Activated CD4-positive, alpha-beta T cell treated with anti-CD3 and anti-CD28 coated beads, Interleukin-2, amount 10 ng/mL, durations not matched to agents 24 days and 14 days (primary cell): ENCODE measurements around the gene CSF3. TPM values are rescaled to one million over a fixed set of nuclear protein-coding genes. Genes with fewer than 3 reads are reported as not detected.

Experiments
- DNase-seq: peaks from one replicate; pipeline ENCODE4 v3.0.0; 2022
- H3K27ac Mint-ChIP-seq: one replicate; pipeline ENCODE4 v1.8.0; 2022; ENCODE audit warnings: mild to moderate bottlenecking, mixed read lengths
- H3K27me3 Mint-ChIP-seq: one replicate; pipeline ENCODE4 v1.8.0; 2022; ENCODE audit warnings: mixed read lengths
- H3K36me3 Mint-ChIP-seq: one replicate; pipeline ENCODE4 v1.8.0; 2022; ENCODE audit warnings: low read depth, mild to moderate bottlenecking, mixed read lengths
- H3K4me1 Mint-ChIP-seq: one replicate; pipeline ENCODE4 v1.8.0; 2021; ENCODE audit warnings: mixed read lengths
- H3K4me3 Mint-ChIP-seq: one replicate; pipeline ENCODE4 v1.8.0; 2022; ENCODE audit warnings: mild to moderate bottlenecking, moderate library complexity, mixed read lengths
- H3K9me3 Mint-ChIP-seq: one replicate; pipeline ENCODE4 v1.8.0; 2021; ENCODE audit warnings: mixed read lengths
- intact Hi-C: fragments of 100-400 bp; cut with micrococcal nuclease; formaldehyde crosslinking; loops from one replicate; pipeline ENCODE4 v1.15.1; 2023
- total RNA-seq: library from RNA; stranded (reverse); gene quantifications from 2 replicates; pipeline ENCODE4 v1.2.3, GENCODE V29; 2022

CSF3 gene, protein sequence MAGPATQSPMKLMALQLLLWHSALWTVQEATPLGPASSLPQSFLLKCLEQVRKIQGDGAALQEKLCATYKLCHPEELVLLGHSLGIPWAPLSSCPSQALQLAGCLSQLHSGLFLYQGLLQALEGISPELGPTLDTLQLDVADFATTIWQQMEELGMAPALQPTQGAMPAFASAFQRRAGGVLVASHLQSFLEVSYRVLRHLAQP
- not detected in 2 replicates for total RNA-seq

DNA sequence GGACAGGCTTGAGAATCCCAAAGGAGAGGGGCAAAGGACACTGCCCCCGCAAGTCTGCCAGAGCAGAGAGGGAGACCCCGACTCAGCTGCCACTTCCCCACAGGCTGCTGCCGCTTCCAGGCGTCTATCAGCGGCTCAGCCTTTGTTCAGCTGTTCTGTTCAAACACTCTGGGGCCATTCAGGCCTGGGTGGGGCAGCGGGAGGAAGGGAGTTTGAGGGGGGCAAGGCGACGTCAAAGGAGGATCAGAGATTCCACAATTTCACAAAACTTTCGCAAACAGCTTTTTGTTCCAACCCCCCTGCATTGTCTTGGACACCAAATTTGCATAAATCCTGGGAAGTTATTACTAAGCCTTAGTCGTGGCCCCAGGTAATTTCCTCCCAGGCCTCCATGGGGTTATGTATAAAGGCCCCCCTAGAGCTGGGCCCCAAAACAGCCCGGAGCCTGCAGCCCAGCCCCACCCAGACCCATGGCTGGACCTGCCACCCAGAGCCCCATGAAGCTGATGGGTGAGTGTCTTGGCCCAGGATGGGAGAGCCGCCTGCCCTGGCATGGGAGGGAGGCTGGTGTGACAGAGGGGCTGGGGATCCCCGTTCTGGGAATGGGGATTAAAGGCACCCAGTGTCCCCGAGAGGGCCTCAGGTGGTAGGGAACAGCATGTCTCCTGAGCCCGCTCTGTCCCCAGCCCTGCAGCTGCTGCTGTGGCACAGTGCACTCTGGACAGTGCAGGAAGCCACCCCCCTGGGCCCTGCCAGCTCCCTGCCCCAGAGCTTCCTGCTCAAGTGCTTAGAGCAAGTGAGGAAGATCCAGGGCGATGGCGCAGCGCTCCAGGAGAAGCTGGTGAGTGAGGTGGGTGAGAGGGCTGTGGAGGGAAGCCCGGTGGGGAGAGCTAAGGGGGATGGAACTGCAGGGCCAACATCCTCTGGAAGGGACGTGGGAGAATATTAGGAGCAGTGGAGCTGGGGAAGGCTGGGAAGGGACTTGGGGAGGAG lies at the start of gene CSF3:
Gene CSF3 (plus strand): TSS at position 436 of the 993 bp plus-strand sequence. CDS start 35 bp downstream, at position 471.
- H3K4me1 Mint-ChIP-seq, result peaks cover 4% of the 10 kb centered on the region
- peaks cover 3% of the 10 kb centered on the region for H3K27me3 Mint-ChIP-seq
- peaks cover 9% of the 10 kb centered on the region for H3K36me3 Mint-ChIP-seq
- no peak within 1 kb of the TSS for H3K4me3 Mint-ChIP-seq
- no peak for DNase-seq
- H3K9me3 Mint-ChIP-seq, result no peaks in the 10 kb centered on the region
- intact Hi-C loops, result loop anchor here (10.0 kb wide), 1 partner anchor 180 kb away; no protein-coding TSS in a partner anchor
- H3K27ac Mint-ChIP-seq, result no peak within 1 kb of the TSS

DNA sequence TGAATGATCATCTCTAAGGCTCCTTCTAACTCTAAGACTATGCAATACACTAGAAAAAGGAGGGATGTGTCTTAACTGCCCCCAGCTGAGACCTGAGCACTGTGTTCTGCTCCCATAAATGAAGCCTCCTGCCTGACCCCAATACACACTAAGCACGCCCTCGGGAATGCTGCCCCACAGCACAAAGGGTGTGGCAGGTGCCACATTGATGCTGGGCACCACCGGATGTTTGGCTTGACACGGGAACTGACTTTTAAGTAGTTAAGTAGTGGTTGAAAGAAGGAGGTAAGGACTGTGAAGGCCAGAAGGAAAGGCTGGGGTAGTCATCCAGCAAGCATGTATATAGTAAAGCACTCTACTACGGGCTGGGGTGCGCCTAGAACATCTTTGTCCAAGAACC lies 48.5 kb upstream of the CSF3 start:
- intact Hi-C loops, result no loop called here
- H3K27ac Mint-ChIP-seq, result no peak overlapping the region
- peaks cover 11% of the 10 kb centered on the region for H3K27me3 Mint-ChIP-seq
- no peak for DNase-seq
- H3K4me1 Mint-ChIP-seq, result peaks cover 16% of the 10 kb centered on the region
- H3K4me3 Mint-ChIP-seq, result no peak overlapping the region
- H3K9me3 Mint-ChIP-seq, result no peaks in the 10 kb centered on the region
- H3K36me3 Mint-ChIP-seq, result no peaks in the 10 kb centered on the region

DNA sequence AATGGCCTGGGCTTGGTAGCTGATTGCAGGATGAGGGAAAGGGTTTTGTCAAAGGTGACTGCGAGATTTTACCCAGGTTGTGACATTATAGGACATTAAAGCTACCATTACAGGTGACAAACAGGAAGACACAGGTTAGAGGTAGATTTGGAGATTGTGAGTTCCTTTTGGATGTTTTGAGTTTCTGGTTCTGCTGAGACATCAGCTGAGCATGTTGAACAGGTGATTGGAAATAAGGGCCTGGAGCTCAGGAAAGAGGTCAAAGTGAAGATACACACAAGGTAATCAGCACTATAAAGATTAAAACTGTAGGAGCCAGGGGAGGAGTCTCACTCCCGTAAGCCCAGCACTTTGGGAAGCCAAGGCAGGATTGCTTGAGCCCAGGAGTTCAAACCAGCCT lies 46.5 kb upstream of the CSF3 start:
- no peaks in the 10 kb centered on the region for H3K36me3 Mint-ChIP-seq
- peaks cover 19% of the 10 kb centered on the region for H3K27me3 Mint-ChIP-seq
- H3K4me3 Mint-ChIP-seq, result no peak overlapping the region
- H3K9me3 Mint-ChIP-seq, result no peaks in the 10 kb centered on the region
- intact Hi-C loops, result no loop called here
- no peak for DNase-seq
- no peak overlapping the region for H3K27ac Mint-ChIP-seq
- peaks cover 4% of the 10 kb centered on the region for H3K4me1 Mint-ChIP-seq

DNA sequence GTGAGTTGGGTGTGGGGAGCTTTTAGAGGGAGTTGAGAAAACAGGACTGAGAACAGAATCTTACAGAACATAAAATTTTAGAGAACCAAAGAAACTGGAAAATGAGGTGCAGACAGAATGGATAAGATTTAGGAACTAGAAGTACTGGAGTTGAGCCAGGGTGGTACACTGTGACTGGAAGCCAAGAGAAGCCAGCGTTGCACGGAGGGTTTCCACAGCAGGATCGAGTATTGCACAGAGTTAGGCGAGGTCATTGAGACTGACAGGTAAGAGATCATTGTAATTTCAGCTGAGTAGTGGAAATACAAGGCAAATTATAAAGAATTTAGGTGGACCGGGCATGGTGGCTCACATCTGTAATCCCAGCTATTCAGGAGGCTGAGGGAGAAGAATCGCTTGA lies 45.9 kb upstream of the CSF3 start:
- Mint-ChIP-seq H3K36me3 (no peaks in the 10 kb centered on the region), H3K27ac (no peak overlapping the region), H3K4me3 (no peak overlapping the region), H3K27me3 (peaks cover 20% of the 10 kb centered on the region), H3K9me3 (no peaks in the 10 kb centered on the region), H3K4me1 (no peaks in the 10 kb centered on the region)
- DNase-seq, result no peak
- intact Hi-C loops, result no loop called here

DNA sequence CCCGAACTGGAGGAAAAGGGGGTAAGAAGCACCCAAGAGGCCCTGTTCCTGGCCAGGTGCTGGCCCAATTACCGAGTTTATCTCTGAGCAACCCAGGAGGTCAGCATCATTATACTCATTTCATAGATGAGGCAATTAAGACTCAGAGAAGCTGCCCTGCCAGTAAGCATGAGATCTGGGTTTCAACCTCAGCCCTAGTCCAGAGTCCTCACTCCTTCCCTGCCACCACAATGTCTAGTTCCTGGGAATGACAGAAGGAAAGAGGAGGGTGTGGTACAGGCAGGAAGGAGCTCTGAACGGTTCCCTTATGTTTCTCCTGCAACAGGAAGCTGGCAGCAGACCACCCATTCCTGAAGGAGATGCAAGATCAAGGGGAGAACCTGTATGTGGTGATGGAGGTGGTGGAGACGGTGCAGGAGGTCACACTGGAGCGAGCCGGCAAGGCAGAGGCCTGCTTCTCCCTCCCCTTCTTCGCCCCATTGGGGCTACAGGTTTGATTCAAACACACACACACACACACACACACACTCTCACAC lies 45.0 kb upstream of the CSF3 start:
- H3K27me3 Mint-ChIP-seq, result peaks cover 20% of the 10 kb centered on the region
- H3K4me1 Mint-ChIP-seq, result no peaks in the 10 kb centered on the region
- DNase-seq, result no peak
- no peak overlapping the region for H3K4me3 Mint-ChIP-seq
- no peaks in the 10 kb centered on the region for H3K9me3 Mint-ChIP-seq
- H3K36me3 Mint-ChIP-seq, result no peaks in the 10 kb centered on the region
- H3K27ac Mint-ChIP-seq, result no peak overlapping the region
- intact Hi-C loops, result no loop called here

DNA sequence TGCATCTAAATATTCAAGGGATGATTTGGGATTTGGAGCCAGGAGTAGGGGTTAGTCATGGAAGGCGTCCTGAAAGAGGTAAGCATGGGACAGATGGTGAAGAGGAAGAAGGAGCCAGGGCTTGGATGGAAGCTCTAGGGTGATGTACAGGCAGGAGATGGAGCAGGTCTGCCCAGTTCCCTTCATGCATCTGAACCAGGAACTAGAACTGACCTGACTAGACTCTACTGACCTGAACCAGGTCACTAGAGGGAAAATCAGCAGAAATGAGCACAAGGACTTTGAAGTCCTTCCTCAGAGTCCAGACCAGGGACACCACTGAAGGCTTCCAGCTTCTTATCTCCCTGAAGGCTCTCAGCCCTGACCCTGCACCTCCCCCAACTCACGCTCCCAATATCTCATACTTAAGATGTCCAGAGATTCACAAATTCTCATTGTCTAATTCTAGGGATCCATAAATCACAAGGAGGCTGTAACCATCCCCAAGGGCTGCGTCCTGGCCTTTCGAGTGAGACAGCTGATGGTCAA lies 44.1 kb upstream of the CSF3 start:
- Mint-ChIP-seq H3K4me3 (no peak overlapping the region), H3K27ac (no peak overlapping the region), H3K27me3 (peaks cover 24% of the 10 kb centered on the region), H3K9me3 (no peaks in the 10 kb centered on the region), H3K4me1 (no peaks in the 10 kb centered on the region), H3K36me3 (no peaks in the 10 kb centered on the region)
- no peak for DNase-seq
- intact Hi-C loops, result no loop called here

DNA sequence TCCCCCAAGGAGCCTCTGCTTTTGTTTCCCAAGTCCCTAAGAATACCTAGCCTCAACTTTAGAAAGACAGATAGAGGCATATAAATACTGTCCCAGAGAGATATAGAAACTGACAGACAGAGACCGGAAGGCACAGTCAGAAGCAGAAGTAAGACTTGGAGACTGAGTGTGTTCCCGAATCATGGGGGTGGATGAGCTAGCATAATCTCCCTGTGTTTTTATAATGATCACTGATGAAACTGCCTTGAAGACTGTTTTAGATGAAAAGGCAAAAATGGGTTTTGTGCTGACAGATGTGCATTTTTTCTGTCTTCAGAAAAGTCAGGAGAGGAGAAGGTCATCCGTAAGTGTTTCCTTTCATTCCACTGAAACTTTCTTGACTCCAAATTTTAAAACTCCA lies 43.0 kb upstream of the CSF3 start:
- peaks cover 24% of the 10 kb centered on the region for H3K27me3 Mint-ChIP-seq
- H3K36me3 Mint-ChIP-seq, result no peaks in the 10 kb centered on the region
- H3K9me3 Mint-ChIP-seq, result no peaks in the 10 kb centered on the region
- H3K27ac Mint-ChIP-seq, result no peak overlapping the region
- no peak overlapping the region for H3K4me3 Mint-ChIP-seq
- DNase-seq, result no peak
- no peaks in the 10 kb centered on the region for H3K4me1 Mint-ChIP-seq
- intact Hi-C loops, result no loop called here

DNA sequence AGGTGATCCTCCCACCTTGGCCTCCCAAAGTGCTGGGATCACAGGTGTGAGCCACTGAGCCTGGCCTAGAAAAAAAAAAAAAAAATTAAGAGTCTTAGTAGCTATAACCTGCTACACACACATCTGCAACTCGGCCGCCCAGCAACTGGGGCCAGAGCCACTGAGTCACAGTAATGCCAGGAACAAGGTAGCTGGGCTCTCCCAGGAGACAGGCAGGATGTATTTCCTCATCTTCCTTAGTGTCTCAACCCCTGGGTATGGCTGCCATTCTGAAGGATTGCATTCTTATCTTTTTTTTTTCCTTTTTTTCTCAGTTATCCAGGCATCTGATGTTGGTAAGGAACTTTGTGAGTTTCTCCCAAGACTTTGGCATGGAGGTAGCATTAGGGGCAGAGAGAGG lies 41.7 kb upstream of the CSF3 start:
- Mint-ChIP-seq H3K36me3 (no peaks in the 10 kb centered on the region), H3K27me3 (peaks cover 24% of the 10 kb centered on the region), H3K4me1 (no peaks in the 10 kb centered on the region), H3K4me3 (no peak overlapping the region), H3K9me3 (no peaks in the 10 kb centered on the region), H3K27ac (no peak overlapping the region)
- intact Hi-C loops, result no loop called here
- DNase-seq, result no peak

DNA sequence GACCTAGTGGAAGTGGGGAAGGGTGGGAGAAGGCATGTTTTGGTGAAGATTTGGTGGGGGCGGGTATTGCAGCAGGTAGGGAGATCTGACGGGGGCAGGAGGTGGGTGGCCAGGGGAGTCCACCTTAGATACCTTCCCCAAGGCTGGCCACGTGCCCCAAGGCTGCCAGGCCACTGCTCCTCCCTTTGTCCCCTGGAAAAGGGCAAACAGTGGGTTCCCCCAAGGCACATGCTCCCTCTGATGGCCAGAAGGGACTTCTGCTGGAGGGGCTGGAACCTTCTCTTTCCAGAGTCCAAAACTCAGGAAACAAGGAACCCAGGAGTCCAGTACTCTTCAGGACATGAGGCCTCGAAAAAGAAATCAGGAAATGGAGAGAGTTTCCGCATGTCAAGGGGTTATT lies 40.8 kb upstream of the CSF3 start:
- no peaks in the 10 kb centered on the region for H3K36me3 Mint-ChIP-seq
- intact Hi-C loops, result no loop called here
- no peaks in the 10 kb centered on the region for H3K9me3 Mint-ChIP-seq
- no peak overlapping the region for H3K27ac Mint-ChIP-seq
- peaks cover 26% of the 10 kb centered on the region for H3K27me3 Mint-ChIP-seq
- DNase-seq, result no peak
- peaks cover 5% of the 10 kb centered on the region for H3K4me1 Mint-ChIP-seq
- H3K4me3 Mint-ChIP-seq, result no peak overlapping the region

DNA sequence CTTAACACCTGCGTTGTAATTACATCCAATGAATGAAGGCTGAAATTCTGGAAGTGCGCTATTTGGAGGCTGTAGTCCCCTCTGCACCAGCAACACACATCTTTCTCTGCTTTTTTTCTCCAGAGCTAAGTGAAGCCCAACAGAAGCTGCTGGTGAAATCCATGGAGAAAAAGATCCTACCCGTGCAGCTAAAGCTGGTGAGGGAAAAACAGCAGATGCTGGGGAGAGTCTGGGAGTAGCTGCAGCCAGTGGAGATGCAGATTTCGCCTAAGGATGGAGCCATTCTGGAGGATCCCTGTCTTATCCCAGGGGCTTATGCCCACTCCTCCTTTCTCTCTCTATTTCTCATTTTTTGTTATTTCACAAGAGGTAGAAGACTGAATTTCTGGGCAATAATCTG lies 39.4 kb upstream of the CSF3 start:
- H3K27ac Mint-ChIP-seq, result no peak overlapping the region
- DNase-seq, result no peak
- H3K27me3 Mint-ChIP-seq, result peaks cover 26% of the 10 kb centered on the region
- intact Hi-C loops, result no loop called here
- no peak overlapping the region for H3K4me3 Mint-ChIP-seq
- H3K9me3 Mint-ChIP-seq, result no peaks in the 10 kb centered on the region
- peaks cover 13% of the 10 kb centered on the region for H3K4me1 Mint-ChIP-seq
- no peaks in the 10 kb centered on the region for H3K36me3 Mint-ChIP-seq

DNA sequence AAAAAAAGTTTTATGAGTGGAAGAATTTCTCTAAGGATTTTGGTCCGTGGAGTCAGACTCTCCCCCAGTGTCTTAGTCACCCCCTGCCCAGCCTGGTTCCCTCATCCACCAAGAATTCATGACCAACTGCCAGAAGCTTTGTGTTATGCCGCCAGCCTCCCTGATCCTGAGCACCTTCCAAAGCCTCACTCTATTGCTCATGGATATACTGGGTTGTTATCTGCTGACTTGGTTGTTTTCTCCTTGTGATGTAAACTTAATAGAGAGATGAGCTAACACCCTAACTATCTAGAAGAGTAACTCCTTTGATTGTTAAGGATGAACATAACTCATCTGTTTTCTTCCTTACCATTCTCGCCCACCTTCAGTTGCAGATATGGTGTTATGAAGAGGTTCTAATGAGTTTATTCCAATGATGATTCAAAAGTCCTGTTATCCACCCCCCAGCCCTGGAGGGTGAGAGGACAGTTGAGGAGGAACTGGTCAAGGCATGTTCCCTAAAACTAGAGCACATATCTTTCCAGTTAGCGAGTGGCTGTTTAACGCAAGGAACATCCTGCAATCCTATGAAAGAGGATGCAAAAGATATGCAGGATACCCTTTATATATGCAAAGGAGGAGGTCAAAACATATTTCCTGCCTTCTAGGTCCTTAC lies 36.1 kb upstream of the CSF3 start:
- DNase-seq, result no peak
- Mint-ChIP-seq H3K9me3 (no peaks in the 10 kb centered on the region), H3K4me1 (peaks cover 25% of the 10 kb centered on the region), H3K36me3 (peaks cover 12% of the 10 kb centered on the region), H3K4me3 (peak overlapping the region; percentile 46), H3K27ac (no peak overlapping the region), H3K27me3 (peaks cover 9% of the 10 kb centered on the region)
- intact Hi-C loops, result no loop called here

DNA sequence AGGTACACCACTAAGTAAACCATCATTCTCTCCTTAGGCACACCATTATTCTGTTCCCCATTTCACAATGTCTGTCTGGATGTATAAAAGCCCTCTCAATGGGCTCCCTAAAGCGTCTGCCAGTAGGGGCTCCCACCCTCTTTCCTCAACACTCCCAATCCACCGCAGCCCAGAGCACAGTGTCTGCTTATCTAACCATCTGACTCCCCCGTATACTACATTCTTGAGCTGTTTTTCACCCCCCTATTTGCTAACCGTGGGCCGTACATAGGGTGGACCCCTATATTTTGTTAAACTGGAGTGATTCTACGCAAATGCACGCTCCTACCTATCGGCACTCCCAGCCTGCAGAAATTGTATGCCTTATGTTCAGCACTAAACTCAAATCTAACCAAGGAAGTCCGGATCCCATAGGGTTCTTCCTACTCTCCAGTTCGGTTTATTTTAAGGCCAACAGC lies 35.3 kb upstream of the CSF3 start:
- Mint-ChIP-seq H3K27ac (peak overlapping the region; percentile 92), H3K36me3 (peaks cover 17% of the 10 kb centered on the region), H3K4me3 (peak overlapping the region; percentile 91), H3K9me3 (no peaks in the 10 kb centered on the region), H3K4me1 (peaks cover 28% of the 10 kb centered on the region), H3K27me3 (peaks cover 9% of the 10 kb centered on the region)
- no peak for DNase-seq
- intact Hi-C loops, result loop anchor here (1.0 kb wide), 8 partner anchors 21 to 358 kb away; partner anchors contain the start of genes LRRC3C, MED24, MIEN1 and ORMDL3
